IMR-90 (cell line): ENCODE results near the gene SYNM. TPM values are rescaled to one million over a fixed set of nuclear protein-coding genes. Genes with fewer than 3 reads are reported as not detected.

Source experiments
- ATAC-seq: fragments of 200-7000 bp; cut with Tn5 transposase; 2 replicates; pipeline ENCODE4 v1.9.1; 2020; ENCODE audit warnings: low read depth, mild to moderate bottlenecking, moderate library complexity
- BruUV-seq: library from RNA; stranded (reverse); fragments of 400-500 nt; replicated peaks from 2 replicates; lab custom pipeline; 2021; lab: Mats Ljungman, UMichigan
- CTCF ChIA-PET: fragments of 300-600 bp; formaldehyde crosslinking; extraction: SDS; loops from one replicate; lab custom pipeline; 2021; ENCODE audit warnings: antibody characterized with exemption; lab: Yijun Ruan, JAX
- POLR2A ChIA-PET: fragments of 300-600 bp; sonication (Branson Sonifier 250); formaldehyde crosslinking; loops from one replicate; lab custom pipeline; 2022; ENCODE audit warnings: antibody characterized with exemption; ENCODE audit not compliant: unreplicated experiment; lab: Charles Lee
- DNase-seq: peaks from one replicate; pipeline ENCODE4 v3.0.0; 2013
- H2AFZ ChIP-seq: replicated peaks from 2 replicates; pipeline ENCODE3; 2013; ENCODE audit warnings: low read length, mild to moderate bottlenecking; ENCODE audit not compliant: poor library complexity
- H2AK5ac ChIP-seq: 2 replicates; pipeline ENCODE4 v1.6.1; 2013; ENCODE audit warnings: low read depth, low read length, inconsistent platforms
- H2AK9ac ChIP-seq: replicated peaks from 2 replicates; pipeline ENCODE3; 2013; ENCODE audit warnings: mild to moderate bottlenecking, low read depth, low read length, moderate library complexity; ENCODE audit not compliant: poor library complexity
- H2BK120ac ChIP-seq: 2 replicates; pipeline ENCODE4 v1.6.1; 2013; ENCODE audit warnings: low read depth, low read length, inconsistent platforms
- H2BK15ac ChIP-seq: 3 replicates; pipeline ENCODE4 v1.6.1; 2013; ENCODE audit warnings: low read depth, low read length, inconsistent platforms
- H2BK20ac ChIP-seq: 2 replicates; pipeline ENCODE4 v1.6.1; 2013; ENCODE audit warnings: low read depth, mild to moderate bottlenecking, inconsistent platforms, low read length, moderate library complexity
- H2BK5ac ChIP-seq: 2 replicates; pipeline ENCODE4 v1.6.1; 2013; ENCODE audit warnings: mild to moderate bottlenecking, low read depth, low read length, inconsistent platforms; ENCODE audit not compliant: poor library complexity, severe bottlenecking
- H3K14ac ChIP-seq: replicated peaks from 2 replicates; pipeline ENCODE4 v1.6.1; 2013; ENCODE audit warnings: low read depth, low read length, inconsistent platforms
- H3K18ac ChIP-seq: 2 replicates; pipeline ENCODE4 v1.6.1; 2013; ENCODE audit warnings: low read depth, low read length, control low read depth
- H3K23ac ChIP-seq: 2 replicates; pipeline ENCODE4 v1.6.1; 2013; ENCODE audit warnings: low read depth, low read length, inconsistent platforms
- H3K27ac ChIP-seq: 2 replicates; pipeline ENCODE4 v1.5.1; 2013; ENCODE audit warnings: mild to moderate bottlenecking, control low read depth, low read length; ENCODE audit not compliant: insufficient read depth
- H3K27me3 ChIP-seq: 2 replicates; pipeline ENCODE4 v1.6.1; 2013; ENCODE audit warnings: low read length; ENCODE audit not compliant: control insufficient read depth, insufficient read depth
- H3K36me3 ChIP-seq: 2 replicates; pipeline ENCODE4 v1.6.1; 2013; ENCODE audit warnings: low read length, mixed read lengths; ENCODE audit not compliant: control insufficient read depth, insufficient read depth
- H3K4ac ChIP-seq: 2 replicates; pipeline ENCODE4 v1.6.1; 2013; ENCODE audit warnings: low read depth, low read length, inconsistent platforms
- H3K4me1 ChIP-seq: 2 replicates; pipeline ENCODE4 v1.6.1; 2013; ENCODE audit warnings: low read length, mixed read lengths; ENCODE audit not compliant: control insufficient read depth, insufficient read depth
- H3K4me2 ChIP-seq: 2 replicates; pipeline ENCODE4 v1.6.1; 2013; ENCODE audit warnings: low read depth, mild to moderate bottlenecking, control low read depth, low read length, moderate library complexity
- H3K4me3 ChIP-seq: 2 replicates; pipeline ENCODE4 v1.5.1; 2013; ENCODE audit warnings: low read depth, mild to moderate bottlenecking, control low read depth, low read length, moderate library complexity; ENCODE audit not compliant: insufficient read depth
- H3K56ac ChIP-seq: 2 replicates; pipeline ENCODE4 v1.6.1; 2013; ENCODE audit warnings: low read length, inconsistent platforms; ENCODE audit not compliant: insufficient read depth; ENCODE audit errors: extremely low read depth
- H3K79me1 ChIP-seq, 2 experiments: 2 replicates each; pipeline ENCODE4 v1.6.1; 2013; ENCODE audit warnings: low read length in 2 of 2, inconsistent platforms in 1 of 2, low read depth in 1 of 2
- H3K9ac ChIP-seq: 2 replicates; pipeline ENCODE4 v1.6.1; 2013; ENCODE audit warnings: low read depth, low read length, control low read depth
- H3K9me1 ChIP-seq: 2 replicates; pipeline ENCODE4 v1.6.1; 2013; ENCODE audit warnings: low read length, inconsistent platforms; ENCODE audit not compliant: insufficient read depth
- H3K9me3 ChIP-seq: 2 replicates; pipeline ENCODE4 v1.6.1; 2013; ENCODE audit warnings: low read length; ENCODE audit not compliant: control insufficient read depth, insufficient read depth
- H4K20me1 ChIP-seq: 2 replicates; pipeline ENCODE4 v1.6.1; 2013; ENCODE audit warnings: low read length, inconsistent platforms; ENCODE audit not compliant: insufficient read depth
- H4K5ac ChIP-seq: 2 replicates; pipeline ENCODE4 v1.6.1; 2013; ENCODE audit warnings: mild to moderate bottlenecking, low read depth, low read length, control low read depth
- H4K8ac ChIP-seq, 2 experiments: 2 replicates each; pipeline ENCODE4 v1.6.1; 2013; ENCODE audit warnings: low read depth in 2 of 2, low read length in 2 of 2, control low read depth in 1 of 2, inconsistent platforms in 1 of 2
- H4K91ac ChIP-seq: 2 replicates; pipeline ENCODE4 v1.6.1; 2013; ENCODE audit warnings: low read depth, low read length, inconsistent platforms; ENCODE audit not compliant: insufficient read depth
- BHLHE40 ChIP-seq: fragments of 150-350 bp; IDR thresholded peaks from 2 replicates; pipeline ENCODE4 v1.6.1; 2016; ENCODE audit warnings: mild to moderate bottlenecking, low read depth, low read length
- CEBPB ChIP-seq: IDR thresholded peaks from 2 replicates; pipeline ENCODE4 v1.6.1; 2012; ENCODE audit warnings: low read depth, low read length, improper control_type of control experiment
- FOS ChIP-seq: fragments of 150-350 bp; IDR thresholded peaks from 2 replicates; pipeline ENCODE4 v1.6.1; 2016; ENCODE audit warnings: low read depth, low read length
- MAZ ChIP-seq: IDR thresholded peaks from 2 replicates; pipeline ENCODE4 v1.6.1; 2012; ENCODE audit warnings: low read depth, mild to moderate bottlenecking, low read length, improper control_type of control experiment, moderate library complexity, borderline replicate concordance
- NFE2L2 ChIP-seq: fragments of 150-350 bp; IDR thresholded peaks from 2 replicates; pipeline ENCODE4 v1.6.1; 2016; ENCODE audit warnings: low read depth, mild to moderate bottlenecking, low read length
- WGBS, 2 experiments: methylation state at CpG; one replicate each; pipeline versions ENCODE4 v1.1.5 to v1.1.7; 2013; ENCODE audit warnings: missing lambda C conversion rate in 2 of 2; ENCODE audit not compliant: insufficient read length in 1 of 2; ENCODE audit errors: extremely low coverage in 2 of 2; 5-methylcytosine and 5-hydroxymethylcytosine counted together
- dilution Hi-C: fragments of 300-500 bp; cut with HindIII; formaldehyde crosslinking; loops from one replicate; pipeline ENCODE4 v1.14.3; 2018; ENCODE audit warnings: low sequenced_read_pairs; ENCODE audit not compliant: unreplicated experiment
- in situ Hi-C: fragments of 300-500 bp; cut with MboI; formaldehyde crosslinking; loops from 3 replicates; pipeline ENCODE4 v1.14.3; 2019; ENCODE audit warnings: low sequenced_read_pairs, inconsistent platforms, mixed read lengths
- intact Hi-C: fragments of 100-400 bp; cut with micrococcal nuclease; formaldehyde crosslinking; loops from 2 replicates; pipeline ENCODE4 v1.10.0; 2022
- polyA plus RNA-seq, 3 experiments: library from polyadenylated mRNA; depleted of rRNA; stranded (reverse); fragments of >200 nt; gene quantifications; 2 replicates each; pipeline ENCODE4 v1.2.3, GENCODE V29; 2012; ENCODE audit warnings: low replicate concordance in 1 of 3
- total RNA-seq: library from RNA; depleted of rRNA; stranded (reverse); fragments of >200 nt; gene quantifications from 2 replicates; pipeline ENCODE4 v1.2.3, GENCODE V29; 2012

Gene SYNM
- total and polyA plus RNA-seq, 2 of the 4 experiments (the other 2 are of a cell fraction), result 2.1 to 3.4 TPM

- Histone ChIP-seq H2AK9ac (no peak overlapping the region), H4K8ac (no peak overlapping the region), H3K9me1 (0 out of 2 replicates have a peak, but pooled peaks cover 6% of the 10 kb centered on the region), H3K36me3 (peaks cover 2% of the 10 kb centered on the region; the same call in 1 of the 2 replicates), H3K23ac (no peak overlapping the region), H3K27me3 (no peaks in the 10 kb centered on the region), H3K79me1 (peaks cover 7 to 42% of the 10 kb centered on the region in 2 experiments), H3K14ac (no peak overlapping the region), H2BK120ac (no peak overlapping the region), H3K18ac (no peak overlapping the region), H3K4me3 (no peak overlapping the region), H3K4ac (no peak overlapping the region), H4K20me1 (peaks cover 4% of the 10 kb centered on the region; the same call in 1 of the 2 replicates), H3K9me3 (no peaks in the 10 kb centered on the region), H3K27ac (no peak overlapping the region), H4K5ac (no peak overlapping the region), H2BK15ac (no peak overlapping the region), H3K4me1 (peaks cover 2% of the 10 kb centered on the region; the same call in 1 of the 2 replicates), H2BK20ac (no peak overlapping the region), H4K91ac (no peak overlapping the region), H2AFZ (no peak overlapping the region), H2BK5ac (no peak overlapping the region), H3K4me2 (no peak overlapping the region), H2AK5ac (peak overlapping the region; percentile 32; the same call in 1 of the 2 replicates), H3K9ac (no peak overlapping the region), H3K56ac (no peak overlapping the region)
- no peak for ATAC-seq
- dilution Hi-C loops, result loop anchor here (25.0 kb wide), 1 partner anchor 102 kb away; no protein-coding TSS in a partner anchor
- WGBS, 2 experiments, result 94% methylated on average over 5 of the region's 12 CpGs; no CpG with 5 or more reads in 1 of the 2 experiments
- CTCF ChIA-PET, result interaction anchor here (1.0 kb wide), 1 partner anchor 9 kb away, joined by 4 read pairs; no protein-coding TSS in a partner anchor
- TF ChIP-seq FOS (no peak), MAZ (no peak), CEBPB (no peak), BHLHE40 (no peak), NFE2L2 (no peak)
- POLR2A ChIA-PET, result no interaction called here
- intact Hi-C loops, result no loop called here
- no peak for DNase-seq
- in situ Hi-C loops, result loop anchor here (25.0 kb wide), 1 partner anchor 627 kb away; the partner anchor contains the start of gene LYSMD4
- BruUV-seq, result no TSS peak
Observed at GRCh38 chr15:99110093-99110492, 5.2 kb downstream of the SYNM start.
